Fibroblast of lung (primary cell): Measurements from ENCODE around the gene NABP1. TPM values are rescaled to one million over a fixed set of nuclear protein-coding genes. Genes with fewer than 3 reads are reported as not detected.

Source experiments
- DNase-seq, 2 donors: peaks; one replicate each; pipeline versions ENCODE4 v3.0.0 to v3.0.0-alpha.2; 2010; ENCODE audit warnings: low read depth in 2 of 2
- H2AFZ ChIP-seq: 2 replicates; pipeline ENCODE4 v1.5.1; 2012; ENCODE audit warnings: low read length, control low read depth, inconsistent platforms
- H3K27ac ChIP-seq: 2 replicates; pipeline ENCODE4 v1.5.1; 2011; ENCODE audit warnings: low read length, control low read depth; ENCODE audit not compliant: insufficient read depth
- H3K27me3 ChIP-seq: 2 replicates; pipeline ENCODE4 v1.5.1; 2011; ENCODE audit warnings: mild to moderate bottlenecking, low read length; ENCODE audit not compliant: control insufficient read depth, insufficient read depth
- H3K36me3 ChIP-seq: 2 replicates; pipeline ENCODE4 v1.5.1; 2011; ENCODE audit warnings: low read length; ENCODE audit not compliant: control insufficient read depth, insufficient read depth
- H3K4me1 ChIP-seq: 2 replicates; pipeline ENCODE4 v1.5.1; 2011; ENCODE audit warnings: low read length; ENCODE audit not compliant: control insufficient read depth, insufficient read depth; ENCODE audit errors: extremely low read depth
- H3K4me2 ChIP-seq: 2 replicates; pipeline ENCODE4 v1.5.1; 2011; ENCODE audit warnings: low read length, control low read depth; ENCODE audit not compliant: insufficient read depth; ENCODE audit errors: extremely low read depth
- H3K4me3 ChIP-seq, 4 experiments: fragments of 200-600 bp in 1 of 4; sonication (generic) in 1 of 4; replicated peaks in 1 of 4; 2 replicates each; pipeline ENCODE4 v1.5.1; 2011 to 2016; ENCODE audit warnings: low read length in 4 of 4, low read depth in 3 of 4, mild to moderate bottlenecking in 3 of 4, control low read depth in 2 of 4, inconsistent platforms in 1 of 4, mixed read lengths in 1 of 4; ENCODE audit not compliant: insufficient read depth in 1 of 4; ENCODE audit errors: control extremely low read depth in 1 of 4
- H3K79me2 ChIP-seq: 2 replicates; pipeline ENCODE4 v1.5.1; 2012; ENCODE audit warnings: mild to moderate bottlenecking, low read length, inconsistent platforms; ENCODE audit not compliant: control insufficient read depth, insufficient read depth
- H3K9ac ChIP-seq: 2 replicates; pipeline ENCODE4 v1.5.1; 2011; ENCODE audit warnings: mild to moderate bottlenecking, low read length, control low read depth; ENCODE audit not compliant: insufficient read depth
- H3K9me3 ChIP-seq: 2 replicates; pipeline ENCODE4 v1.5.1; 2012; ENCODE audit warnings: low read depth, low read length; ENCODE audit not compliant: control insufficient read depth, insufficient read depth
- H4K20me1 ChIP-seq: 2 replicates; pipeline ENCODE4 v1.5.1; 2011; ENCODE audit warnings: low read length; ENCODE audit not compliant: control insufficient read depth, insufficient read depth; ENCODE audit errors: extremely low read depth
- CTCF ChIP-seq, 2 donors: IDR thresholded peaks in 1 of 2; conservative IDR thresholded peaks in 1 of 2; 1 replicate in 1 of 2; 2 replicates in 1 of 2; pipeline ENCODE4 v1.5.1; 2011 to 2012; ENCODE audit warnings: low read length in 2 of 2, control low read depth in 1 of 2, inconsistent platforms in 1 of 2, low read depth in 1 of 2, mild to moderate bottlenecking in 1 of 2
- EZH2 ChIP-seq: IDR thresholded peaks from 2 replicates; pipeline ENCODE4 v1.5.1; 2012; ENCODE audit warnings: low read length, control low read depth, mild to moderate bottlenecking; ENCODE audit errors: missing control alignments
- polyA plus RNA-seq, 2 donors: library from polyadenylated mRNA; depleted of rRNA in 1 of 2; stranded (reverse) in 1 of 2; unstranded in 1 of 2; fragments of >200 nt; gene quantifications; 2 replicates each; pipeline ENCODE4 v1.2.1, GENCODE V29; 2011 to 2012; ENCODE audit warnings: missing spikeins in 1 of 2
- total RNA-seq: library from RNA; depleted of rRNA; stranded (reverse); fragments of >200 nt; gene quantifications from 2 replicates; pipeline ENCODE4 v1.2.1, GENCODE V29; 2014

NABP1 gene
- total and polyA plus RNA-seq, 2 donors (not counting 1 experiment from before 2014, with no cell fraction given) = 117 to 123 TPM

GRCh38 chr2:191645434-191646162 is 32.3 kb upstream of the NABP1 start:
- DNase-seq = no peak
- H3K9me3 ChIP-seq = no peaks in the 10 kb centered on the region
- H3K79me2 ChIP-seq = no peaks in the 10 kb centered on the region
- H3K4me1 ChIP-seq = no peaks in the 10 kb centered on the region
- H2AFZ ChIP-seq = no peak overlapping the region
- no peaks in the 10 kb centered on the region for H3K27me3 ChIP-seq
- TF ChIP-seq EZH2 (no peak), CTCF (conservative IDR thresholded peaks at IDR 0.05 in 1 of 2, IDR thresholded peaks at IDR 0.05 in 1 of 2; ENCODE audit: low read depth in 1 of 2, low read length in 2 of 2) (no peak)
- H3K27ac ChIP-seq = no peak overlapping the region
- H3K36me3 ChIP-seq = no peaks in the 10 kb centered on the region
- H3K9ac ChIP-seq = no peak overlapping the region
- no peak overlapping the region for H3K4me2 ChIP-seq
- H3K4me3 ChIP-seq = no peak overlapping the region
- H4K20me1 ChIP-seq = no peaks in the 10 kb centered on the region

DNA sequence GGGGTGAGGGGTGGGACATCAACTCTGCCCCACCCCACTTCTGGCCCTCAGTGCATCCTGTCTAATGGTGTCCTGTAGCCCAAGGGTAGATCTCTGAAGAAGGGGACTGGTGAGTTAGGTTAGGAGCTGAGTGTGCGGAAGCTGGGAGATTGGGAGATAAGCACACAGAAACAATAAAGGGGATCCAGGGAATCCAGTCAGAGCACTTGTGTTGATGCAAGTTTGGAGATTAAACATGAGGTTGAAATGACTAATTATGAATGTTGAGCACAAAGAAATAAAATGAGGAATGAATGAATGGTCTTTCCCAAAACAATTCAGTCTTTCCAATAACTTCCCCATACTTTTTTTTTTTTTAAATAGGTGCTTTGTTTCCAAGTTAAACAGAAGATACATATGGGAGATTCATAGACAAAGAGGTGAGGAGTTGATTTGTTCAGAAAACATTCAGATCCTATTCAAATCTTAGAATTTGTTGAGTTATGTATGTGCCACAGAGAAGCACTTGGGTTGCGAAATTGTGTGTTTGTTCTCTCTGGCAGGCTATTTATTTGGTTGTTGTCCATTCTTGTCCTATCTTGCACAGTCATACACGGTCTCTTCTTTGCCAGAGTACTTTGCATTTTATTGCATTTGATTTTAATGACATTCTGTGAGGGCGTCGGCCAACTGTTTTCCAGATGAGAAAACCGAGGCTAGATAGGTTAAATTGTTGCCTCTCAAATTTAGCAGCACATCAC is 31.6 kb upstream of the NABP1 start:
- no peak overlapping the region for H3K27ac ChIP-seq
- H3K4me2 ChIP-seq = no peak overlapping the region
- no peak overlapping the region for H3K4me3 ChIP-seq
- H3K9me3 ChIP-seq = no peaks in the 10 kb centered on the region
- no peak for TF ChIP-seq EZH2
- no peak for TF ChIP-seq CTCF (conservative IDR thresholded peaks at IDR 0.05 in 1 of 2, IDR thresholded peaks at IDR 0.05 in 1 of 2; ENCODE audit: low read depth in 1 of 2, low read length in 2 of 2)
- no peak for DNase-seq
- no peaks in the 10 kb centered on the region for H3K79me2 ChIP-seq
- no peaks in the 10 kb centered on the region for H4K20me1 ChIP-seq
- no peak overlapping the region for H3K9ac ChIP-seq
- H3K27me3 ChIP-seq = no peaks in the 10 kb centered on the region
- no peak overlapping the region for H2AFZ ChIP-seq
- no peaks in the 10 kb centered on the region for H3K36me3 ChIP-seq
- no peaks in the 10 kb centered on the region for H3K4me1 ChIP-seq

DNA sequence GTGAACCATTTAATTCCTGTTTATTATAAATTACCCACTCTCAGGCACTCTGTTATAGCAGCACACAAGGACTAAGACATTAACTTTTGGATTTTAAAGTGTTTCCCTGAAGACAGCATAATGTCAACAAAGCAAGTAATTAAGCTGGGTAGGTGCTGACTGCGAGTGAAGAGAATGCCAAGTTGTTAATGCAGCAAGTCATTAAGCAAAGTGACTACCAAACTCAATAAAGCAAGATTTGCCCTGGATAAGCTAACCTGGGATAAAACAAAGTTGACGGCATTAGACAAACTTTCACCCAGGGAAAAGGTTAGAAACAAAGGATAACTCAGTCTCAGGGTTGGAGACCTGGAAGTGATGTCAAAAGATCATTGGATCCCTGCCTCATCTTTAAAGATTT is 28.4 kb upstream of the NABP1 start:
- Histone ChIP-seq H3K9me3 (no peaks in the 10 kb centered on the region), H3K9ac (no peak overlapping the region), H3K36me3 (no peaks in the 10 kb centered on the region), H3K4me3 (no peak overlapping the region), H3K79me2 (no peaks in the 10 kb centered on the region), H3K4me2 (no peak overlapping the region), H3K4me1 (no peaks in the 10 kb centered on the region), H3K27ac (no peak overlapping the region), H3K27me3 (no peaks in the 10 kb centered on the region), H2AFZ (no peak overlapping the region), H4K20me1 (no peaks in the 10 kb centered on the region)
- no peak for DNase-seq
- no peak for TF ChIP-seq EZH2
- TF ChIP-seq CTCF (conservative IDR thresholded peaks at IDR 0.05 in 1 of 2, IDR thresholded peaks at IDR 0.05 in 1 of 2; ENCODE audit: low read depth in 1 of 2, low read length in 2 of 2) = no peak
